HG02970 (cell line): ENCODE results near the gene CROCC2.

Experiments used
- ATAC-seq: cut with Tn5 transposase; IDR thresholded peaks from one replicate; pipeline ENCODE4 v1.9.1; 2021; ENCODE audit warnings: mild to moderate bottlenecking, moderate library complexity, moderate number of reproducible peaks; ENCODE audit not compliant: unreplicated experiment, low FRiP score

CROCC2 gene

GRCh38 chr2:241030333-241030680 is 124.2 kb downstream of the CROCC2 start:
- ATAC-seq = no peak

GRCh38 chr2:241030883-241031282 is 124.7 kb downstream of the CROCC2 start:
- ATAC-seq = no peak

- no peak for ATAC-seq
These were observed 125.5 kb downstream of the CROCC2 start for GRCh38 chr2:241031436-241032165.

- no peak for ATAC-seq
These were observed 127.3 kb downstream of the CROCC2 start for GRCh38 chr2:241033336-241033987.

- no peak for ATAC-seq
These were observed 127.9 kb downstream of the CROCC2 start for GRCh38 chr2:241033994-241034393.

GRCh38 chr2:241034490-241035141 is 128.5 kb downstream of the CROCC2 start:
- ATAC-seq = no peak

GRCh38 chr2:241035142-241035817 is 129.1 kb downstream of the CROCC2 start:
- no peak for ATAC-seq

- ATAC-seq = no peak
These were observed 129.8 kb downstream of the CROCC2 start for GRCh38 chr2:241035818-241036396.

GRCh38 chr2:241036397-241036963 is 130.3 kb downstream of the CROCC2 start:
- peak; percentile 49 for ATAC-seq

GRCh38 chr2:241036964-241037421 is 130.9 kb downstream of the CROCC2 start:
- no peak for ATAC-seq

GRCh38 chr2:241037498-241037897 is 131.4 kb downstream of the CROCC2 start:
- no peak for ATAC-seq

GRCh38 chr2:241038374-241039180 is 132.4 kb downstream of the CROCC2 start:
- no peak for ATAC-seq

GRCh38 chr2:241039416-241039815 is 133.3 kb downstream of the CROCC2 start:
- ATAC-seq = no peak

- no peak for ATAC-seq
These were observed 134.1 kb downstream of the CROCC2 start for GRCh38 chr2:241040081-241040803.

GRCh38 chr2:241041589-241042158 is 135.5 kb downstream of the CROCC2 start:
- ATAC-seq = peak; percentile 49
